GM18511 (cell line): ENCODE data around the gene RNF150.

Experiments
- ATAC-seq: cut with Tn5 transposase; IDR thresholded peaks from one replicate; pipeline ENCODE4 v1.9.1; 2021; ENCODE audit warnings: mild to moderate bottlenecking, moderate library complexity; ENCODE audit not compliant: unreplicated experiment

Gene RNF150

DNA sequence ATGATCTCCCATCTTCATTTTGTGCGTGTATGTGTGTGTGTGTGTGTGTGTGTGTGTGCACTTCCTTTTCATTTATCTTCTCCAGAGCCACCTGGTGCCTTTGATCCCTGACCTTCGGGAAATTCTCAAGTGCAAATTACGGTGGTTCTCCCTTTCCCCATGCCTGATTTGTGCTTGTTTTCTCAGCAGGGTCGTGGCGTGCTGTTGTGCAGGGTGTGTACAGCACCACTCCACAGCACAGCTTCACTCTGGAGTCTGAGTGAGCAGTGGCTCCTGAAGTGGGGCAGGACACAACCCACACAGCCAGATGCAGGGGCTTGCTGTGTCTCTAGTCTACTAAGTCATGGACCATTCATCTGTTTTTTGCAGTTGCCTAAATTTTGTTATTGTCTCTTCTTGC lies 262.8 kb downstream of the RNF150 start:
- no peak for ATAC-seq

DNA sequence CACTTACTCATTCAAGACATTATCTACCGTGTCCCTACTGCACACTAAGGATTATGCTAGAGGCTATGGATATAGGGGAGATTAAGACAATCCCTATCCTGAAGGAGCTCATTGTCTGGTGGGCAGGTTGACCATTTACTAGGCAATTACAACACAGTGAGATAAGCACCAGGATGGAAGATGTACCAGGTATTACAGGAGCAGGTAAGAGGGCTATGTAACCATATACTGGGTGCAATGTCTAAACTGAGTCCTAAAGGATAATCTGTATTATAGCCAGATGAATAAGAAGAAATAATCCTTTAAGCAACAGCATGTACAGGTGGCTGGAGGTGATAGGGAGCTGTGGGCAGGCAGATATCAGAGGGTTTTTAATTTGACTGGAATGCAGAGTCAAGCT lies 263.8 kb downstream of the RNF150 start:
- ATAC-seq, result no peak

DNA sequence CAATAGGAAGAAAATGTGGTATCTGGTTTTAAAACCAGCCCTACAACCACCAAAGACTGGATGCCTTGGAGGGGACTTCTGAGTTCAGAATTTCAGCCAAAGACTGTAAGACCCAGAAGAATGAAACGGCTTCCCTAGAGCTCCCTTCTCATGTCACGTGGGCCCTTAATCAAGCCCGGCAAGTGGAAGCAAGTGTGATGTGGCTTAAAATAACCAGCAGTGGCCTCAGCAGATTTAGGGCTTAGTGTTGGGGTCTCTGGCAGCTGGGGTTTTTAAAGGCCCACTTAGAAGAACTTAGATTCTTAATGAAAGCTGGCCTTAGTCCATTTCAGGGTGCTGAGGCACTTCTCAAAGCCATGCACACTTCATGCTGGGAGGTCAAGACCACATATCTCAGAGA lies 265.9 kb downstream of the RNF150 start:
- no peak for ATAC-seq

DNA sequence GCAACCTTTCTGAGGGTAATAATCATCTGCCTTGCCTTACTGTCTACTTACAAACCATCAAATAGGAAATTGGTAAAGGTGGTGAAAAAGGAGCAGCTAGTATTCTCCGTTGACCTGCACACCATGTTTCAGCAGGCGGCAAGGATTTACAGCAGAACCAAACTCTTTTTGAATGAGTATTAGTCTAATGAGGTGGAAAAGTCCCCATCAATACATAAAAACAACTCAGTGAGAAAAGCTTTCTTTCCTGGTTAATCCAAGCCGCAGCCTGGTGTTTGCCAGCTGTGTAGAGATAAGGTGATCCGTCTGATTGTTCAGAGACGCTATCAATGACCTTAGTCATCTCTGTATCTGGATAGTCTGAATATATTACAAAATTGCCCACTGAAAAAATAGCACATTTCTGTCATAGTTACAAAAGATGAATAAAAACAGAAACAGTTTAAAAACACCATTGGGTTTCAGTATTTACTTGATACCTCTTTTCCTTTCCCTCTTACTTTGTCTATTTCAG lies 266.7 kb downstream of the RNF150 start:
- no peak for ATAC-seq

DNA sequence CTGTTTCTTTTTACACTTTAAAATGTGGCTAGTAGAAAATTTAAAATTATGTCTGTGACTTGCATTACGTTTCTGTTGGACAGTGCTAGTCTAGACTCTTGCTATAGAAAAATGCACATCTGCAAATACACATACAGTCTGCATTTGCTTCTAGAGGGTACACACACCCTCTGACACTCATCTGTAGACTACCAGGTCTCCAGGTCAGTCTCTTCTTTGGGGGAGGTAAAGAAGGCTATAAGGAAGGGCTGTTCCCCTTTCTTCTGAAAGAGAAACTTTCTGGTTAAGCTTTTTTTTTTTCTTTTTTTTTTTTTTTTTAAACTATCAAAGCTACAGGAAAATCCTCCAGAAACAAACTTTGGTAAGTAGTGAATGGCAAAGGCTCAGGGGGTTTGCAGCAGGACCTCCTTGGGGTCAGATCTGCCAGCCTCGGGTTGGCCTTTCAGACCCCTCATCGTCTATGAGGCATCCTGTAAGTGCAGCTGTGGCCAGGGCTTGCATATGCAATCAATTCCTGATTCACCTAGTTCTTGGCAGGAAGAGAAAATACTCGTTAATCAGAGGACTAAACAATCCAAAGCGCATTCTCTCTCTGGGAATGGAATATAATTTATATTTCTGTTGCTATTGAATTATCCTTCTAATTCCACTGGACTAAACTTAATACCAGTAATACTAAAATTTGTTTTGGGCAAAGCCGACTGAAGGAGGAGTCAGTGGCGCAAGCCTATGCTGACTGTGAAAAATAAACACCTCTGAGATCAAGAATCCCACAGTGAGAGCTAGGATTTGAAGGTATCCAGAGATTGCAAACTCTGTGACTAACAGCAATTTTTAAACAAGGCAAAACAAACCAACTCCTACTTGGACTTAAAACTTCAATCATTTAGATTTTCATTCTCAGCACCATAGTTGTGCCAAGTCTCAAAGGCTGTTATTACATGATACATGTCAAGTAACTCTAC lies 267.7 kb downstream of the RNF150 start:
- no peak for ATAC-seq

DNA sequence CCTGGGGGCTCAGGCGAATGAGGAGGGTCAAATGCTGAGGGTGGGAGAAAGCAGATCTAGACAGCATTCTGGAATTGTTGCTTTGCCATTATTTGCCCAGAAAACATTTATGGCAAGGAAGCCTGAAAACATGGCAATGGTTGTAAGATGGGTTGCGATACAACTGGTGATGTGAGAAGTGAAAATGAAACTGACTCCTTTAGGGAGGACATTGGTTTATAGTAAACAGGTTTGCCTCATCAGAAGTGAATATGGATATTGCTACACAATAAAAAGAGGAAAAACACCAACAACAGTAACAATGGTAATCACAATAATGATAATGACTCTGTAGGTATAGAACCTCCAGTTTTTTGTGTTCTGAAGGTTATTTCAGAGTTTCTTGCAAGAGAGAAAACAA lies 270.1 kb downstream of the RNF150 start:
- no peak for ATAC-seq

DNA sequence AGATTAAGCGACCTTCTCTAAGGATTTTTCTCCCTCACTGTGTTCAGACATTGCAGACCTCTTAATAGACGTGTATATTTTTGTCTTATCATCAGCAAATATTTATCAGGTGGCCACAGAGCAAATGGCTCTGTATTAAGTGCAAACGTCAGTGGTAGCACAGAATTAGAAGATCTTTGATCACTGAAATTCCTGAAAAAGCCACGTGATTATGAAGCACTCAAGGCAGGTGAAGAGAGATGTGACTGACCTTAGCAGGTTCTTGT lies 271.2 kb downstream of the RNF150 start:
- ATAC-seq, result no peak

DNA sequence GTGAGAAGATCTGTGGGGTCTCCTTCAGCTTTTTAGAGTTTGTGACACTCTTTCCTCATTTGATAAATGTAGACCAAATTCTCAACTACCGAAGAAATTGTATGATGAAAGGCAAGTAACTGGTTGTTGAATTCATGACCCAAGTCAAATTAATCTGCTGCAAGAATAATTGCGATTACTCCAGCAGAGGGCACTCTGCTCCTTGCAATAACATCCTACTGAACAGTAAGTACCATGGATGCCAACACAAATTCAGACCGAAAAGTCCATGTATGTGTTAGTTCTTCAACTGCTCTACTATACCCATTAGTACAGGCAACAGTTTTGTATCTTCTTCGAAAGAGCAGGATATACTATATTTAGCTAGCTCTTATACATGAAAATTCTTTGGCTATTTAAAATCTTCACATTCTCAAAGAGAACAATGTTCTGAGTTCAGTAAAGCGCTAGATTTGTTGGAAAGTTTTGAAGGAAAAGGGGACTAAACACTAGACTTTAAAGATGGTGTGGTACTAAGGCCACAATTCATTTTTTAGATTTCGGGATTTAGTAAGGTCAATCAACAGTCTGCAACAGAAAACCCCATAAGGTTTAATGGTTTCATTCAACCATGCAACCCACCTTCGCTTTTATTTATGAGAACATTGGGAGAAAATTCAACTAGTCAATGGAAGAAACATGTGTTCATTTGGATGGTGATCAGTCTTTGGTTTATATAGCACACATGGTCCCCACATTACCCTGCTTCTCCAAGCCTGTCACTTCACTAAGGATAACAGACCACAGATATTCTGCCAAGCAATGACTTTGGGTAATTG lies 271.7 kb downstream of the RNF150 start:
- no peak for ATAC-seq

DNA sequence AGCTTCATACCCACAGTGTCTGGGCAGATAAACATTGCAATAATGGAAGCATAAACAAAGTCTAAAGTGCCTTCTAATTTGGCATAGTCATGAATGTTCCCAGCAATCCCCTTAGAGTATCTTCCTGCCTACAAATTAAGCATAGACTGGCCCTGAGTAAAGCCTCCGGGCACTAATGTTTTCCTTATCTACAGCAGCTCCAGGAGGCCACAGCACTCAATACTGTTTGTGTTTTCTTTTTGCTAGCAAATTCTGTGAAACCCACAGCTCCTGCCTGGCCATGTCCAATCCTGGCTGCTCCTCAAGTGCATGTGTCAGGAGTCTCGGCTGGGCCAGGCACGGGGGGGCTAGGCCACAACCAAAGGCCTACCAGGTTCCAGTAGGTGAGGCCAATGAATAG lies 274.4 kb downstream of the RNF150 start:
- no peak for ATAC-seq

DNA sequence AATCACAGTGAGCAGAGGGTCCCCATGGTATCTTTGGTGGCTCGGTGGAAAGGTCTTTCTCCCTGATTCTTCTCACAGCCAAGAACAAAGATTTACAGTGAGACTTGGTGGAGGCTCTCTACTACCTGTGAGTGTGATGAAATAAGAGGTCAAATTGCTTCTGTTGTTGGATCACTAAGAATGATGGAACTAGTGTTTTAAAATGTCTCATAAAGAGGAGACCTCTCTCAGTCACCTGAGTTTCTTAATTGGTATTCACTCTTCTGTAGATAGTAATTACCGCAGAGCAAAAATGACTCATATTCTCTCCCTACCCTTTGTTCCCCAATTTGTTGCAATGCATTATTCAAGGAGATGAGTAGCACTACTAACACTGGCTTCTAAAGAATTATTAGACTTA lies 276.2 kb downstream of the RNF150 start:
- no peak for ATAC-seq

DNA sequence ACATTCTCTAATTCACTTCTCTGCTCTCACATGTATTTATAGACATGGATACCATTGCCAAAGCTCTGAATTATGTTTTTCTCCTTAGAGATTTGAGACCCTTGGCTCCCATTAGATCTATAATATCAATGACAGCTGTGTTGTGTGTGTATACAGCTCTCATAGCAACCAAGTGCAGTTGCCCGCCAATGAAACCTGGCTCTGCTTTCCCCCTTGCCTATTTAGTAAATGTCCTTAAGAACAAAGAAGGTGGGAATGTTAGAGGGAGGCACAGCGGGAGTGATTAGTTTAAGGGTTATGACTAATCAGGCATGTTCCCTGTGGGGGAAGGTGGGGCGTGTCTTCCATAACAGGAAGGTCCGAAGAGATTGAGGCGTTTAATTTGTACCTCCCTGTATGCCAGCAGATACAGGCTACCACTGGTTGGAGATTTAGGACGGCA lies 276.6 kb downstream of the RNF150 start:
- ATAC-seq, result no peak

DNA sequence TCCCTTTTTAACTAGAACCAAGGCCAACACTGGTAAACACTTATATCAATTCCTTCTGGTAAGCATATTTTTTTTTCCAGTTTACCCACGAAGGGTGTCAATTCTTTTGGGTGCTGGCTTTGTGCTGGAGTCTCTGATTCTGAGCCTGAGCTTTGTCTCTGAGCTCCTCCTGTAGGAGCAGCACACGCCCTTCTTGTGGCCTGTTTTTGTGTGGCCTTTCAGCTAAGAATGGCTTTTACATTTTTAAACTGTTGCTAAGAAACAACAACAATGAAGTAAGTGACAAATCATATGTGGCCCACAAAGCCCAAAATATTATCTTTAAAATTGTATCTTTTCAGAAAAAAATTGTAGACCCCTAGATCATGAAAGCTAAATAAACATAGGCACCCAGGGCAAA lies 279.1 kb downstream of the RNF150 start:
- ATAC-seq, result no peak

DNA sequence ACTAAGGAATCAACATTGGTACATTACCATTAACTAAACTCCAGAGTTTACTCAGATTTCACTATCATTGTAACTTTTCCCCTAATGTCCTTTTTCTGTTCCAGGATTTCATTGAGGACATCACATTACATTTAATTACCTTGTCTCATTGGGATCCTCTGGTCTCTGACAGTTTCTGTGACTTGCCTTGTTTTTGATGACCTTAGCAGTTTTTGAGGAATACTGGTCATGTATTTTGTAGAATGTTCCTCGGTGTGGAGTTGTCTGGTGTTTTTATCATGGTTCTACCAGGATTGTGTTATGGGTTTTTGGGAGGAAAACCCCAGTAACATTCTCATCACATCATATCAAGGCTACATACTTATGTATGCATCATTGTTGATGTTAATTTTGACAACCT lies 281.5 kb downstream of the RNF150 start:
- no peak for ATAC-seq

DNA sequence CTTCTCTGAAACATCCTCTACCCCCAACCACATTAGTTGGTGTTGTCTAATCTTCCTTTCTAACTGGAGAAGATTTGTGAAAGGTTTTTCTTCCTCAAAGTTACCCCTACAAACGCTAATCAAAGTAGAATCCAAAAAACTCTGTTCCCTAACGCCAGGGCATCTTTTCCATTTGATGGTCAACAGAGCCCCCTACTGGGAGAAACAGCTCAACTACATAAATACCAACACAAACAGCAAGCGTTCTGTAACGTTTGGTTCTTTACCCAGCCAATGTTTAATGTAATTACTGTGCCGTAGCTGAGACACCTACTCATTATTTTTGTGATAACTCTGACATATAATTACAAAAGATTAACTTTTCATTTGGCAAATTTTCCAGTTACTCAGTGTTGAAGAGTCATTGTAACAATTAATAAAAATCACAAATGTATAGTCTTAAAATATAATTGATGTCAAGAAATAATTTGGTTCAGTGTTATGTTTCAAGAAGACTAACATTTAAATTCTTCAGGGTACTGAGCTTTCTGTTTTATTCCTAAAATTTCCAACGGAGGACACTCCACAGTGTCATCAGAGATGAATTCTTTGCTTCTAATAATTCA lies 282.1 kb downstream of the RNF150 start:
- peak; percentile 85 for ATAC-seq

DNA sequence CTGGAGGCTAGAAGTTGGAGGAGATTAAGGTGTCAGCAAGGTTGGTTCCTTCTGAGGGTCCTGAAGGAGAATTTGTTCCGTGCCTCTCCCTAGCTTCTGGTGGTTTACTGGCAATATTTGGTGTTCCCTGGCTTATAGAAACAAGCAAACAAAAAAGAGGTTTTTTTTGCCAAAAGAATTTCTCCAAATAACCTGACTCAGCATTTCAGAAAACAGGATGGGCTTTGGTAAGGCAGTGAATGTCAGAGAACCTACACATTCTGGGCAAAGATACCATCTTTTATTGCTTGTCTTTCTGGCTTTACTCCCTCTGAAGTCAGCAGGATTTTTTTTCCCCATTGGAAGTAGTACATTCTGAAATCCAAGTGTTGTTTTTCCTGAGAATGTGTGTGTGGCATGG lies 283.7 kb downstream of the RNF150 start:
- ATAC-seq, result no peak

DNA sequence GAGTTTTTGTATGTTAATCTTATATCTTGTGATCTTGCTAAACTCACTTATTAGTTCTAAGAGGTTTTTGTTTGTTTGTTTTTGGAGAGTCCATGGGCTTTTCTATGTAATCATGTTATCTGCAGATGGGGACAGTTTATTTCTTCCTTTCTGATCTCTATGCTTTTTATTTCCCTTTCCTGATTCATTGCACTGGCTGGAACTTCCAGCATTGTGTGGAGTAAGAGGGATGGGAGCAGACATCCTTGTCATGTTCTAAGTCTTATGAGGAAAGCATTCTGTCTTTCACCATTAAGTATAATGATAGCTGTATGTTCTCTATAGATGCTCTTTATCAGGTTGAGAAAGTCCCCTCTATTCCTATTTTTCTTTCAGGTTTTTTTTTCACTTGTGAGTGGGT lies 286.5 kb downstream of the RNF150 start:
- ATAC-seq, result no peak

DNA sequence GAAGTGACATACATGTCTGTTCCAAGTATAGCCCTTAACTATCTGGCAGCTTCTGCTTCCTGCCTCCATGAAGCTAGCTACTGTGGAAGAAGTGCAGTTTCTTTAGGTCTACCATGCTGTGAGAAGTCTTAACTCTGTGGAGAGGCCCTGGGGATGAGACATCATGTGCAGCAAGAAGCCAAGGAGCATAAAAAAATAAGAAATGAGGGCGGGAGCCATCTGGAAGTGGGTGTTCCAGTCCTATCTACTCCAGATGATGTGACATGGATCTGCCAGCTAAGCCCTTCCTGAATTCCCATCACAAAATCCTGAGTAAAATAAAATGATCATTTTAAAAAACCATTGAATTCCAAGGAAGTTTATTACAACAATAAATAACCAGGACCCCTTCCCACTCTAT lies 289.2 kb downstream of the RNF150 start:
- ATAC-seq, result no peak

DNA sequence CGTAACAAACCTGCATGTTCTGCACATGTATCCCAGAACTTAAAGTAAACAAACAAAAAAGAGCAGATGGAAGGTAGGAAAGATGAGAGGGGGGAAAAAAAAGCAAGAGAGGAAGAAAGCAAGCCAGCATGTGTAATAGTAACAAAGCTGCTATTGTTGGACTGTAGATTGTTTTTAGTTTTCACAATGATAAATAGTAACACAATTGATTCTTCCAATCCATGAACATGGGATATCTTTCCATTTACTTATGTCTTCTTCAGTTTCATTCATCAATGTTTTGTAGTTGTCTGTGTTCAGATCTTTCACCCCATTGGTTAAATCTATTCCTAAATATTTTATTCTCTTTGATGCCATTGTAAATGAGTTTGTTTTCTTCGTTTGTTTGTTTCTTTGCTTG lies 292.1 kb downstream of the RNF150 start:
- ATAC-seq, result no peak

DNA sequence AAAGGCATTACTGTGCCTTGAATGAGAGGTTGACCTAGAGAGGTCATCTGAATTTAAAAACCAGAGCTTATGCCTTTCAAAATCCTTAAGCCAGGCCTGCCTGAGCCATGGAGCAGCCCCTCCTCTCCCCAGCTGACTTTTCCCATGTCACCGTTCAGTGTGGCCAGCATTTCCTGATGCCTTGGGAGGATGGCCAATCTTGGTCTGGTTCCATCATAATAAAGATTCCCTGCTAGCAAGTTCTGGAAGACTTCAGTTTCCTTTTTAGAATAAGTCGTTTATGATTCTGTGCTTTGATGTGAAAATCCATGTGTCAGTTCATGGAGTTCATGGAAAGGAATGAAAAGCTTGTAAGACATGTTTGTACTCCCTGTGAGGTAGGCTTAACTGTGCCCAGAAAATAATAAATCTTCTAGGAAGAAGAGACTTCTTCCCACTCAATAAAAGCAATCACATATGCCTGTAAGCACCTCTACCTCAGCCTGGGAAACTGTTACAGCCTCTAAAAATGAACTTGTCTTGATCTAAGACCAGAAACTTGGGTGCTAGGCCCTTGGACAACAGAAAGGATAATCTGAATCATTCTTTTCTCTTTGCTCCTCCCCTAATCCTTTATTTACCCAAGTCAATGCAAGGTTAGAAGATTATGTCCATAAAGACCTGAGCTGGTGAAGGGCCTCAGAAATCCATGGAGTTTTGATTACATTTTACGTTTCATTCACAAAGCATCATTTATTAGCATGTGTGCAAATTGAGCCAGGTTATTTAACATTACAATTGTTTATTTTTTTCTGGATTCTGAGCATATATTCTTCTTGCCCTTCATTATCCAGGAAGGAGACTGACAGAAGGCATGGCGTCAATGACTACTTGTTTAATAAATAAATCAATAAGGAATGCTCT lies 293.1 kb downstream of the RNF150 start:
- no peak for ATAC-seq

DNA sequence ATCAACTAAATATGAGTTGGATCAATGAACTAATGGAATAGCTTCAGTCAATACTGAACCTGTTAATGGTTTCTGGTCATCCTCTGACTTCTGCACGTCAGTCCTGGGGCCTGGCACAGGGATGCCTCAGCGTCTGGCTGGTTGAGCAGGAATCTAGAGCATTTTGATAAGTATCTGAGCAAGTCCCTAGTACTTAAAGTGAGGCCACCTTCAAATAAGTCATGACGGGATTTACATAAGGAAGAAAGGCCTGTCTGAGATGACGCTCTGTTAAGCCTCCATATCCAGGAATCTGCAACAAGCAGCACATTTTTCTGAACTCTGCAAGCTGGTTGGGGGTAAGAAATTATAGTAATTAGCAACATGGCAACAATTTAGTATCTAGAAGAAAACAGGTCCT lies 293.9 kb downstream of the RNF150 start:
- no peak for ATAC-seq

DNA sequence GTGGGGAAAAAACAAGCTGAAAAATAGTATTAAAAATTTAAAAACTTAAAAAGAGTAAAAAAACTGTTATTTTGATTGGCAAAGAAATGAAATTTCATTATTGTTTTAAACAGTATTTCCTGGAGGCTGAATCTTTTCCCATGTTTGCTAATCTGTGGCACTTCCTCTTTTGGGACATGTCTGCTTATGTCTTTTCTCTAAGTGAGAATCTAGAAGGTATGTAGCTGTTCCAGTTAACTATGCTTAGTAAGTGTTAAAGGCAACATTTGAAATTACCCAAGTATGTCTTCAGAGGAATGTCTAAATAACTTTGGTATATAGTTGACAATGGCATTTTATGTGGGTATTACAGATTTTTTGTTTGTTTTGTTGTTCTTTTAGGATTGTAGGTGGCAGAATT lies 295.5 kb downstream of the RNF150 start:
- no peak for ATAC-seq
